Rectal smooth muscle tissue (tissue), 1 donor: Measurements from ENCODE around the gene NTM.

Source experiments
- H3K27ac ChIP-seq: one replicate; pipeline ENCODE4 v1.7.0; 2013; ENCODE audit warnings: low read depth, low read length, inconsistent platforms
- H3K27me3 ChIP-seq: one replicate; pipeline ENCODE4 v1.7.0; 2013; ENCODE audit warnings: low read length; ENCODE audit not compliant: control insufficient read depth, insufficient read depth
- H3K36me3 ChIP-seq: one replicate; pipeline ENCODE4 v1.7.0; 2013; ENCODE audit warnings: low read length; ENCODE audit not compliant: control insufficient read depth, insufficient read depth
- H3K4me1 ChIP-seq: one replicate; pipeline ENCODE4 v1.7.0; 2013; ENCODE audit warnings: low read length; ENCODE audit not compliant: control insufficient read depth, insufficient read depth
- H3K4me3 ChIP-seq: one replicate; pipeline ENCODE4 v1.7.0; 2013; ENCODE audit warnings: low read length
- H3K9ac ChIP-seq: one replicate; pipeline ENCODE4 v1.7.0; 2013; ENCODE audit warnings: low read length

NTM gene

GRCh38 chr11:131938351-131938751 lies 567.9 kb downstream of the NTM start:
- H3K4me1 ChIP-seq: no peaks in the 10 kb centered on the region
- no peaks in the 10 kb centered on the region for H3K27me3 ChIP-seq
- no peaks in the 10 kb centered on the region for H3K36me3 ChIP-seq
- no peak overlapping the region for H3K4me3 ChIP-seq
- H3K27ac ChIP-seq: no peak overlapping the region
- no peak overlapping the region for H3K9ac ChIP-seq

GRCh38 chr11:131940126-131940525 lies 569.7 kb downstream of the NTM start:
- H3K4me3 ChIP-seq: no peak overlapping the region
- H3K9ac ChIP-seq: no peak overlapping the region
- no peaks in the 10 kb centered on the region for H3K27me3 ChIP-seq
- no peaks in the 10 kb centered on the region for H3K36me3 ChIP-seq
- no peak overlapping the region for H3K27ac ChIP-seq
- H3K4me1 ChIP-seq: no peaks in the 10 kb centered on the region

GRCh38 chr11:131942878-131943277 lies 572.5 kb downstream of the NTM start:
- H3K9ac ChIP-seq: no peak overlapping the region
- no peaks in the 10 kb centered on the region for H3K4me1 ChIP-seq
- no peak overlapping the region for H3K4me3 ChIP-seq
- no peaks in the 10 kb centered on the region for H3K27me3 ChIP-seq
- H3K36me3 ChIP-seq: no peaks in the 10 kb centered on the region
- no peak overlapping the region for H3K27ac ChIP-seq

GRCh38 chr11:131943295-131943694 lies 572.9 kb downstream of the NTM start:
- Histone ChIP-seq H3K9ac (no peak overlapping the region), H3K4me1 (no peaks in the 10 kb centered on the region), H3K27ac (no peak overlapping the region), H3K27me3 (no peaks in the 10 kb centered on the region), H3K4me3 (no peak overlapping the region), H3K36me3 (no peaks in the 10 kb centered on the region)

GRCh38 chr11:131944736-131945135 lies 574.3 kb downstream of the NTM start:
- H3K4me1 ChIP-seq: no peaks in the 10 kb centered on the region
- H3K4me3 ChIP-seq: no peak overlapping the region
- no peak overlapping the region for H3K27ac ChIP-seq
- no peaks in the 10 kb centered on the region for H3K36me3 ChIP-seq
- H3K27me3 ChIP-seq: no peaks in the 10 kb centered on the region
- no peak overlapping the region for H3K9ac ChIP-seq

- H3K9ac ChIP-seq: no peak overlapping the region
- H3K4me3 ChIP-seq: no peak overlapping the region
- H3K27me3 ChIP-seq: no peaks in the 10 kb centered on the region
- H3K36me3 ChIP-seq: no peaks in the 10 kb centered on the region
- H3K4me1 ChIP-seq: no peaks in the 10 kb centered on the region
- no peak overlapping the region for H3K27ac ChIP-seq
Measured at GRCh38 chr11:131945706-131946105, 575.3 kb downstream of the NTM start.

GRCh38 chr11:131947511-131947910 lies 577.1 kb downstream of the NTM start:
- Histone ChIP-seq H3K9ac (no peak overlapping the region), H3K4me1 (no peaks in the 10 kb centered on the region), H3K27ac (no peak overlapping the region), H3K4me3 (no peak overlapping the region), H3K36me3 (no peaks in the 10 kb centered on the region), H3K27me3 (no peaks in the 10 kb centered on the region)

- Histone ChIP-seq H3K27me3 (no peaks in the 10 kb centered on the region), H3K27ac (no peak overlapping the region), H3K4me3 (no peak overlapping the region), H3K9ac (no peak overlapping the region), H3K4me1 (no peaks in the 10 kb centered on the region), H3K36me3 (no peaks in the 10 kb centered on the region)
Measured at GRCh38 chr11:131951121-131951520, 580.7 kb downstream of the NTM start.

GRCh38 chr11:131954146-131954545 lies 583.7 kb downstream of the NTM start:
- Histone ChIP-seq H3K4me3 (no peak overlapping the region), H3K27ac (no peak overlapping the region), H3K4me1 (no peaks in the 10 kb centered on the region), H3K36me3 (no peaks in the 10 kb centered on the region), H3K9ac (no peak overlapping the region), H3K27me3 (no peaks in the 10 kb centered on the region)

- no peak overlapping the region for H3K27ac ChIP-seq
- H3K27me3 ChIP-seq: no peaks in the 10 kb centered on the region
- no peak overlapping the region for H3K9ac ChIP-seq
- no peaks in the 10 kb centered on the region for H3K36me3 ChIP-seq
- H3K4me3 ChIP-seq: no peak overlapping the region
- H3K4me1 ChIP-seq: no peaks in the 10 kb centered on the region
Measured at GRCh38 chr11:131955904-131956303, 585.5 kb downstream of the NTM start.

GRCh38 chr11:131957201-131957600 lies 586.8 kb downstream of the NTM start:
- no peaks in the 10 kb centered on the region for H3K27me3 ChIP-seq
- no peaks in the 10 kb centered on the region for H3K4me1 ChIP-seq
- no peak overlapping the region for H3K27ac ChIP-seq
- no peaks in the 10 kb centered on the region for H3K36me3 ChIP-seq
- no peak overlapping the region for H3K4me3 ChIP-seq
- no peak overlapping the region for H3K9ac ChIP-seq

GRCh38 chr11:131957875-131958274 lies 587.5 kb downstream of the NTM start:
- Histone ChIP-seq H3K4me1 (no peaks in the 10 kb centered on the region), H3K4me3 (no peak overlapping the region), H3K27ac (no peak overlapping the region), H3K27me3 (no peaks in the 10 kb centered on the region), H3K36me3 (no peaks in the 10 kb centered on the region), H3K9ac (no peak overlapping the region)

- Histone ChIP-seq H3K4me1 (no peaks in the 10 kb centered on the region), H3K9ac (no peak overlapping the region), H3K27ac (no peak overlapping the region), H3K27me3 (no peaks in the 10 kb centered on the region), H3K36me3 (no peaks in the 10 kb centered on the region), H3K4me3 (no peak overlapping the region)
Measured at GRCh38 chr11:131962818-131963217, 592.4 kb downstream of the NTM start.
